ENCODE data around the gene SCLY.

DNA sequence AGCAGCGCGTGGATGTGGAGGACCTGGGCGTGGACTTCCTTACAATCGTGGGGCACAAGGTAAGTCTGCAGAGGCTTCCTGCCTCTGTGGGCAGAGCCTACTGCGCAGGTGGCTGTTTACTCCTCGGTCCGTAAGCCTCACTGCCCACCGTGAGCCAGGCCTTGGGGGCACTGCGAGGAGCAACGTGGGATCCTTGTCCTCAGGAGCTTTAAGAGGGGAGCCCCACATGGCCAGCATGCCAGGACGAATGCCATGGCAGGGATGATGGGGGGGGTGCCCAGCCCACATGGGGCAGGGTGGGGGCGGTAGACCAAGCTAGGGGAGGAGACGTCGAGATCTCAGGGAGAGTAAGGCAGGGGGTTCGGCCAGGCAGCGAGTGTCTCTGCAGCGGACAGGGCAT, 21.4 kb downstream of the SCLY start:
- TF ChIP-seq, protein P1, sequence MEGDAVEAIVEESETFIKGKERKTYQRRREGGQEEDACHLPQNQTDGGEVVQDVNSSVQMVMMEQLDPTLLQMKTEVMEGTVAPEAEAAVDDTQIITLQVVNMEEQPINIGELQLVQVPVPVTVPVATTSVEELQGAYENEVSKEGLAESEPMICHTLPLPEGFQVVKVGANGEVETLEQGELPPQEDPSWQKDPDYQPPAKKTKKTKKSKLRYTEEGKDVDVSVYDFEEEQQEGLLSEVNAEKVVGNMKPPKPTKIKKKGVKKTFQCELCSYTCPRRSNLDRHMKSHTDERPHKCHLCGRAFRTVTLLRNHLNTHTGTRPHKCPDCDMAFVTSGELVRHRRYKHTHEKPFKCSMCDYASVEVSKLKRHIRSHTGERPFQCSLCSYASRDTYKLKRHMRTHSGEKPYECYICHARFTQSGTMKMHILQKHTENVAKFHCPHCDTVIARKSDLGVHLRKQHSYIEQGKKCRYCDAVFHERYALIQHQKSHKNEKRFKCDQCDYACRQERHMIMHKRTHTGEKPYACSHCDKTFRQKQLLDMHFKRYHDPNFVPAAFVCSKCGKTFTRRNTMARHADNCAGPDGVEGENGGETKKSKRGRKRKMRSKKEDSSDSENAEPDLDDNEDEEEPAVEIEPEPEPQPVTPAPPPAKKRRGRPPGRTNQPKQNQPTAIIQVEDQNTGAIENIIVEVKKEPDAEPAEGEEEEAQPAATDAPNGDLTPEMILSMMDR (IDR thresholded peaks at IDR 0.05) = no peak
- no peak for TF ChIP-seq POLR2A (IDR thresholded peaks at IDR 0.05)
